Liver (tissue), 2 donors: ENCODE measurements around the gene ZNF143.

ENCODE experiments used
- TF ChIP-seq, protein P1 (sequence below): IDR thresholded peaks from 2 replicates; pipeline ENCODE4 v1.6.1; 2016; ENCODE audit warnings: antibody characterized with exemption, mild to moderate bottlenecking
- TF ChIP-seq, protein P2 (sequence below): fragments of 150-350 bp; IDR thresholded peaks from 2 replicates; pipeline ENCODE4 v1.5.1; 2017; ENCODE audit warnings: improper control_type of control experiment, low read depth, low read length; ENCODE audit not compliant: missing input control
- donor health status: healthy.

DNA sequence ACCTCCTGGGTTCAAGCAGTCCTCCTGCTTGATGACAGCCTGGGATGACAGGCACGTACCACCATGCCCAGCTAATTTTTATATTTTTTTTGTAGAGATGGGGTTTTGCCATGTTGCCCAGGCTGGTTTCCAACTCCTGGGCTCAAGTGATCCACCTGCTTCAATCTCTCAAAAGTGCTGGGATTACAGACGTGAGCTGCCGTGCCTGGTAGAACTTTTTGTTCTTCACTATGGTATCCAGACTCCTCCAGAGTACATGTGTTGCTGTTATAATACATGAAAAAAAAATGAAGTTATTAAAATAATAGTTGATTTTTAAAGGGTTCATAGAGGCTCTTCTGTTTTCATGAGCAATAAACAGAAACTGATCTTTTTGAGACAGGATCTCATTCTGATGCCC, 29.6 kb downstream of the ZNF143 start:
- TF ChIP-seq, protein P1, sequence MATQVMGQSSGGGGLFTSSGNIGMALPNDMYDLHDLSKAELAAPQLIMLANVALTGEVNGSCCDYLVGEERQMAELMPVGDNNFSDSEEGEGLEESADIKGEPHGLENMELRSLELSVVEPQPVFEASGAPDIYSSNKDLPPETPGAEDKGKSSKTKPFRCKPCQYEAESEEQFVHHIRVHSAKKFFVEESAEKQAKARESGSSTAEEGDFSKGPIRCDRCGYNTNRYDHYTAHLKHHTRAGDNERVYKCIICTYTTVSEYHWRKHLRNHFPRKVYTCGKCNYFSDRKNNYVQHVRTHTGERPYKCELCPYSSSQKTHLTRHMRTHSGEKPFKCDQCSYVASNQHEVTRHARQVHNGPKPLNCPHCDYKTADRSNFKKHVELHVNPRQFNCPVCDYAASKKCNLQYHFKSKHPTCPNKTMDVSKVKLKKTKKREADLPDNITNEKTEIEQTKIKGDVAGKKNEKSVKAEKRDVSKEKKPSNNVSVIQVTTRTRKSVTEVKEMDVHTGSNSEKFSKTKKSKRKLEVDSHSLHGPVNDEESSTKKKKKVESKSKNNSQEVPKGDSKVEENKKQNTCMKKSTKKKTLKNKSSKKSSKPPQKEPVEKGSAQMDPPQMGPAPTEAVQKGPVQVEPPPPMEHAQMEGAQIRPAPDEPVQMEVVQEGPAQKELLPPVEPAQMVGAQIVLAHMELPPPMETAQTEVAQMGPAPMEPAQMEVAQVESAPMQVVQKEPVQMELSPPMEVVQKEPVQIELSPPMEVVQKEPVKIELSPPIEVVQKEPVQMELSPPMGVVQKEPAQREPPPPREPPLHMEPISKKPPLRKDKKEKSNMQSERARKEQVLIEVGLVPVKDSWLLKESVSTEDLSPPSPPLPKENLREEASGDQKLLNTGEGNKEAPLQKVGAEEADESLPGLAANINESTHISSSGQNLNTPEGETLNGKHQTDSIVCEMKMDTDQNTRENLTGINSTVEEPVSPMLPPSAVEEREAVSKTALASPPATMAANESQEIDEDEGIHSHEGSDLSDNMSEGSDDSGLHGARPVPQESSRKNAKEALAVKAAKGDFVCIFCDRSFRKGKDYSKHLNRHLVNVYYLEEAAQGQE: no peak
- TF ChIP-seq, protein P2, sequence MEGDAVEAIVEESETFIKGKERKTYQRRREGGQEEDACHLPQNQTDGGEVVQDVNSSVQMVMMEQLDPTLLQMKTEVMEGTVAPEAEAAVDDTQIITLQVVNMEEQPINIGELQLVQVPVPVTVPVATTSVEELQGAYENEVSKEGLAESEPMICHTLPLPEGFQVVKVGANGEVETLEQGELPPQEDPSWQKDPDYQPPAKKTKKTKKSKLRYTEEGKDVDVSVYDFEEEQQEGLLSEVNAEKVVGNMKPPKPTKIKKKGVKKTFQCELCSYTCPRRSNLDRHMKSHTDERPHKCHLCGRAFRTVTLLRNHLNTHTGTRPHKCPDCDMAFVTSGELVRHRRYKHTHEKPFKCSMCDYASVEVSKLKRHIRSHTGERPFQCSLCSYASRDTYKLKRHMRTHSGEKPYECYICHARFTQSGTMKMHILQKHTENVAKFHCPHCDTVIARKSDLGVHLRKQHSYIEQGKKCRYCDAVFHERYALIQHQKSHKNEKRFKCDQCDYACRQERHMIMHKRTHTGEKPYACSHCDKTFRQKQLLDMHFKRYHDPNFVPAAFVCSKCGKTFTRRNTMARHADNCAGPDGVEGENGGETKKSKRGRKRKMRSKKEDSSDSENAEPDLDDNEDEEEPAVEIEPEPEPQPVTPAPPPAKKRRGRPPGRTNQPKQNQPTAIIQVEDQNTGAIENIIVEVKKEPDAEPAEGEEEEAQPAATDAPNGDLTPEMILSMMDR: no peak
